ENCODE data around the gene ACHE.

DNA sequence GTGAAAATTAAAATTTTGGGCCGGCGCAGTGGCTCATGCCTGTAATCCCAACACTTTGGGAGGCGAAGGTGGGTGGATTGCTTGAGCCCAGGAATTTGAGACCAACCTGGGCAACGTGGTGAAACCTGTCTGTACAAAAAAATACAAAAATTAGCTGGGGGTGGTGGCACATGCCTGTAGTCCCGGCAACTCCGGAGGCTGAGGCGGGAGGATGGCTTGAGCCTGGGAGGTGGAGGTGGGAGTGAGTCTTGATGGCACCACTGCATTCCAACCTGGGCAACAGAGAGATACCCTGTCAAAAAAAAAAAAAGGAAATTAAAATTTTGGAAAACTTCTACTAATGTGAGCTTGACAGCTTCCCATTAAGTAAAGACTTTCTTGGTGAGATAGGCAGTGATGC lies 17.7 kb downstream of the ACHE start:
- TF ChIP-seq EZH2 (IDR thresholded peaks at IDR 0.05; ENCODE audit: insufficient read depth, poor library complexity, severe bottlenecking), result no peak
- TF ChIP-seq EZH2phosphoT487 (IDR thresholded peaks at IDR 0.05; ENCODE audit: insufficient read depth, low read depth), result no peak
